Measurements from ENCODE around the gene ZC3H15.
"Not testable (repeated sequence)": the region's sequence is repeated elsewhere in the genome, so short reads cannot be mapped to it uniquely, and the experiment has no call there.

Gene ZC3H15

GRCh38 chr2:186485871-186486650 lies at the start of gene ZC3H15:
TSS of gene ZC3H15 (plus strand) at chr2:186486260. CDS start at chr2:186486383, 123 bp downstream.
- DNase-seq (ENCODE audit: low read depth in 2 of 2) = peak; percentile 91 to 93

DNA sequence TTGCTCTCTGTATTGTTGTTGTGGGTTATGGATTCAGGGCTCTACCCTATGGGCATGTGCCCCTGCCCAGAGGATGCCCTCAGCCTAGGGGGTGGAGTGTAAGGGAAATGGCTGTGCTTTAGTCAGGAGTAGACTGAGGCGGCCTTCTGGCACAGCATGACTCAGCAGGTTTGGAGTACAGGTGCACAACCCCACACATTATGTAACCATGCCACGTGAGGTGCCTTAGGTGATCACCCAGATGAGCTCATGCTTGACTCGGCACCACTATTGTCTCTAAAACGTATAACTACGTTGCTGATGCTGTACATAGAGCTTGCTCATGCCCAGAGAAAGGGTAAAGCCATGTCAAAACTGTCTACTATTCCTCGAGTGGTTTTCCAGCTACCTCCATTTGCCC lies 48.3 kb upstream of the ZC3H15 start:
- no peak for DNase-seq (ENCODE audit: low read depth in 2 of 2)

- DNase-seq (ENCODE audit: low read depth in 2 of 2) = not testable (repeated sequence)
Measured at GRCh38 chr2:186439673-186440095, 46.4 kb upstream of the ZC3H15 start.

GRCh38 chr2:186440506-186440905 lies 45.6 kb upstream of the ZC3H15 start:
- no peak for DNase-seq (ENCODE audit: low read depth in 2 of 2)

DNA sequence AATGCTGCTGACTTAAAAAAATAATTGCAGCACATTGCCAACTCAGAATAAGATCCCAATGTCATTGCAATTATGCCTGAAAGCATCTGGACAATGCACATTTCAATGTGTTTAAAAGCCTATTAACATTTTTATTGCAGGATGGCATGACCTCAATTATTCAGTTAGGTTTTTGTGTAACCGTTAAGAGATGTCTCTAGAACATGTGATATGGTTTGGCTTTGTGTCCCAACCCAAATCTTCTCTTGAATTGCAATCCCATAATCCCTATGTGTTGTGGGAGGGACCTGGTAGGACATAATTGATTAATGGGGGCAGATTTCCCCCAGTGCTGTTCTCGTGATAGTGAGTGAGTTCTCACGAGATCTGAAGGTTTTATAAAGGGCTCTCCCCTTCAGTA lies 43.2 kb upstream of the ZC3H15 start:
- DNase-seq (ENCODE audit: low read depth in 2 of 2) = no peak

- no peak for DNase-seq (ENCODE audit: low read depth in 2 of 2)
Measured at GRCh38 chr2:186443851-186444250, 42.2 kb upstream of the ZC3H15 start.

- no peak for DNase-seq (ENCODE audit: low read depth in 2 of 2)
Measured at GRCh38 chr2:186445506-186445905, 40.6 kb upstream of the ZC3H15 start.

GRCh38 chr2:186455613-186456012 lies 30.4 kb upstream of the ZC3H15 start:
- no peak for DNase-seq (ENCODE audit: low read depth in 2 of 2)

GRCh38 chr2:186456941-186457340 lies 29.1 kb upstream of the ZC3H15 start:
- DNase-seq (ENCODE audit: low read depth in 2 of 2) = no peak

- no peak for DNase-seq (ENCODE audit: low read depth in 2 of 2)
Measured at GRCh38 chr2:186457908-186458307, 28.2 kb upstream of the ZC3H15 start.

GRCh38 chr2:186459009-186459408 lies 27.1 kb upstream of the ZC3H15 start:
- no peak for DNase-seq (ENCODE audit: low read depth in 2 of 2)

- no peak for DNase-seq (ENCODE audit: low read depth in 2 of 2)
Measured at GRCh38 chr2:186460465-186460864, 25.6 kb upstream of the ZC3H15 start.

DNA sequence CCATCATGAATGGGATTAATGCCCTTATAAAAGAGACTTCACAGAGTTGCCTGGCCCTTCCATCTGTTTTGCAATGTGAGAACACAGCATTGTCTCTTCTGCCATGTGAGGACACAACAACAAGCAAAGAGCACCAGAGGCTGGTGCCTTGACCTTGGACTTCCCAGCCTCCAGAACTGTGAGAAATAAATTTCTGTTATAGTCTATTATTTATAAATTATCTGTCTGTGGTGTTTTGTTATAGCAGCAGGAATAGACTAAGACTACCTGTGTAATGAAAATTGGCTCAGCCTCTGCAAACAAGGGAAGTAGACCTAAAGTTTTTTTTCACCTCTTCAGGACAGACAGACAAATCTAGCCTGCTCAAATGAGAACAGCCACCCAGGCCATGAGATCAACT lies 19.3 kb upstream of the ZC3H15 start:
- DNase-seq (ENCODE audit: low read depth in 2 of 2) = no peak

GRCh38 chr2:186467421-186467820 lies 18.6 kb upstream of the ZC3H15 start:
- no peak for DNase-seq (ENCODE audit: low read depth in 2 of 2)

GRCh38 chr2:186472722-186473493 lies 13.2 kb upstream of the ZC3H15 start:
- DNase-seq (ENCODE audit: low read depth in 2 of 2) = not testable (repeated sequence)

GRCh38 chr2:186474239-186474638 lies 11.8 kb upstream of the ZC3H15 start:
- not testable (repeated sequence) for DNase-seq (ENCODE audit: low read depth in 2 of 2)

GRCh38 chr2:186477790-186478189 lies 8.3 kb upstream of the ZC3H15 start:
- DNase-seq (ENCODE audit: low read depth in 2 of 2) = no peak

DNA sequence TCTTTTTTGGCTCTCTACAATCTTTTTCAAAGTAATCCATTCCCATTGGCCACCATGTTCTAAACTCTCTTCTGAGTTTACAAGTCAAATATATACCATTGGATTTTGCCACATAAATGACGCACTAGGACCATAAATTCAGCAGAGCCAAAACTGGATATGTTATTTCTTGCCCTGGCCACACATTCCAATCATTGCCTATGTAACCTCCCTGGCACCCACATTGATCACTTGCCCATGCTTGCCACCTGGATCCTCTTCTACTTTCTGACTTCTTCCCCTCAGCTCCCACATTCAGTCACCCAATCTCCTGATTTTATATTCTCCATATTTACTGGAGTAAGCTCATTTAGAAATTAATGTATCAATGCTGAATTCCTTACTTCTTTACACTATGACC lies 5.1 kb upstream of the ZC3H15 start:
- no peak for DNase-seq (ENCODE audit: low read depth in 2 of 2)

DNA sequence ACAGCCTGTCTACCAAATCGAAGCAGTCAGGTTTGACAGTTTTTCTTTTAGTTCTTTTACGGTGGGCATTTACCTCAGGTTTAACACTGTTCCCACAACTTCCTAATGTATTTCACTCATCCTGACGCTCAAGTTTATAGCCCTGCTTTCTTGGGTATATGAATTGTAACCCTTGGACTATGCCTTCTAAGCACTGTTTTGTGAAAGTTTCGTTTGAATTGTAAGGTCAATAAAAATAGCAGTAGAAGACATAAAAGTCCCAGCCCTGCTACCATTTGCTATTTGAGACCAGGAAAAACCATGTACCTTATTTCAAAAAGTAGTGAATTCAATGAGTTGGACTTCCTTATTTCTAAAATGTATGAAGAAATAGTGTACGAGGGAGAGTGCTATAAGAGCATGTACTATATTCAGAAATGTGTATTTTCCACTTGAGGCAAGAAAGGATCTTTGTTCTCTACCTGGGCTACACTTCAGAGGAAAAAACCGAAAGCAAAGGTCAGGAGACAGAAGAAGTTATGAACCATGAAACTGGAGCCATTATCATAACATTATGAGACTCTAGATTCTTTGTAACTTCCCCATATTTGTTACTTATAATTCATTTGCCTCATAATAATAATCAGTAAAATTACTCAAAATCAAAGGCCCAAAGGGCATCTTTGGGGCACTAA lies 1.9 kb upstream of the ZC3H15 start:
- no peak for DNase-seq (ENCODE audit: low read depth in 2 of 2)

GRCh38 chr2:186485576-186485870 lies 537 bp upstream of the ZC3H15 start:
- DNase-seq (ENCODE audit: low read depth in 2 of 2) = no peak

- DNase-seq (ENCODE audit: low read depth in 2 of 2) = peak in 1 of 2 donors; percentile 65
Measured at GRCh38 chr2:186486651-186487647, 889 bp downstream of the ZC3H15 start.
